ENCODE results near the gene CAVIN4.

- TF ChIP-seq CTCF (IDR thresholded peaks at IDR 0.05) (no peak), POLR2A (IDR thresholded peaks at IDR 0.05) (no peak)
Measured at GRCh38 chr9:100578610-100579009, 731 bp downstream of the CAVIN4 start.
